NCI-H345 treated with DMSO at 0.1 percent for 48 hours (cell line): ENCODE data around the gene NES.

Experiments used
- DNase-seq: peaks from one replicate; lab custom pipeline; 2025; ENCODE audit not compliant: unreplicated experiment; lab: John Stamatoyannopoulos, UW

The NES gene, protein sequence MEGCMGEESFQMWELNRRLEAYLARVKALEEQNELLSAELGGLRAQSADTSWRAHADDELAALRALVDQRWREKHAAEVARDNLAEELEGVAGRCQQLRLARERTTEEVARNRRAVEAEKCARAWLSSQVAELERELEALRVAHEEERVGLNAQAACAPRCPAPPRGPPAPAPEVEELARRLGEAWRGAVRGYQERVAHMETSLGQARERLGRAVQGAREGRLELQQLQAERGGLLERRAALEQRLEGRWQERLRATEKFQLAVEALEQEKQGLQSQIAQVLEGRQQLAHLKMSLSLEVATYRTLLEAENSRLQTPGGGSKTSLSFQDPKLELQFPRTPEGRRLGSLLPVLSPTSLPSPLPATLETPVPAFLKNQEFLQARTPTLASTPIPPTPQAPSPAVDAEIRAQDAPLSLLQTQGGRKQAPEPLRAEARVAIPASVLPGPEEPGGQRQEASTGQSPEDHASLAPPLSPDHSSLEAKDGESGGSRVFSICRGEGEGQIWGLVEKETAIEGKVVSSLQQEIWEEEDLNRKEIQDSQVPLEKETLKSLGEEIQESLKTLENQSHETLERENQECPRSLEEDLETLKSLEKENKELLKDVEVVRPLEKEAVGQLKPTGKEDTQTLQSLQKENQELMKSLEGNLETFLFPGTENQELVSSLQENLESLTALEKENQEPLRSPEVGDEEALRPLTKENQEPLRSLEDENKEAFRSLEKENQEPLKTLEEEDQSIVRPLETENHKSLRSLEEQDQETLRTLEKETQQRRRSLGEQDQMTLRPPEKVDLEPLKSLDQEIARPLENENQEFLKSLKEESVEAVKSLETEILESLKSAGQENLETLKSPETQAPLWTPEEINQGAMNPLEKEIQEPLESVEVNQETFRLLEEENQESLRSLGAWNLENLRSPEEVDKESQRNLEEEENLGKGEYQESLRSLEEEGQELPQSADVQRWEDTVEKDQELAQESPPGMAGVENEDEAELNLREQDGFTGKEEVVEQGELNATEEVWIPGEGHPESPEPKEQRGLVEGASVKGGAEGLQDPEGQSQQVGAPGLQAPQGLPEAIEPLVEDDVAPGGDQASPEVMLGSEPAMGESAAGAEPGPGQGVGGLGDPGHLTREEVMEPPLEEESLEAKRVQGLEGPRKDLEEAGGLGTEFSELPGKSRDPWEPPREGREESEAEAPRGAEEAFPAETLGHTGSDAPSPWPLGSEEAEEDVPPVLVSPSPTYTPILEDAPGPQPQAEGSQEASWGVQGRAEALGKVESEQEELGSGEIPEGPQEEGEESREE (N-terminal part only)

DNA sequence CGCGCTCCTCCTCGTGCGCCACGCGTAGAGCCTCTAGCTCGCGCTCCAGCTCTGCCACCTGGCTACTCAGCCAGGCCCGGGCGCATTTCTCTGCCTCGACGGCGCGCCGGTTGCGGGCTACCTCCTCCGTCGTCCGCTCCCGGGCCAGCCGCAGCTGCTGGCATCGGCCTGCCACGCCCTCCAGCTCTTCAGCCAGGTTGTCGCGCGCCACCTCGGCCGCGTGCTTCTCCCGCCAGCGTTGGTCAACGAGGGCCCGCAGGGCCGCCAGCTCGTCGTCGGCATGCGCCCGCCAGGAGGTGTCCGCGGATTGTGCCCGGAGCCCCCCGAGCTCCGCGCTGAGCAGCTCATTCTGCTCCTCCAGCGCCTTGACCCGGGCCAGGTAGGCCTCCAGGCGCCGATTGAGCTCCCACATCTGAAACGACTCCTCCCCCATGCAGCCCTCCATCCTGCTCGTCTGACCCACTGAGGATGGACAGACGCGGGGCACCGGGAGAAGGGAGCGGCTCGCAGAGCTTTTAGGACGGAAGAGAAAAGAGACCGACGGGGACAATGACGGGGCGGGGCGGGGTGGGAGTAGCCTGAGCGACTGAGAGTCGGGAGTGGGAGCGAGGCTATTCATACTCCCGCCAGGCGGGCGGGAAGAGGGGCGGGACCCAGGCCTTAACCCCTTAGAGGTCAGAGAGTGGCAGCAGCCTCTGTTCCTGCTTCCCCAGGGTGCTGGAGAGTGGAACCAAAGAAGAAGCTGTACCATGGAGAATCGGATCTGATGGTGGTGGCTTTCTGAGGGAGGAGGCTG is at the start of gene NES:
NES (minus strand) TSS at position 588 of the 796 bp plus-strand sequence; CDS start at position 445, 143 bp downstream.
- DNase-seq, result no peak

DNA sequence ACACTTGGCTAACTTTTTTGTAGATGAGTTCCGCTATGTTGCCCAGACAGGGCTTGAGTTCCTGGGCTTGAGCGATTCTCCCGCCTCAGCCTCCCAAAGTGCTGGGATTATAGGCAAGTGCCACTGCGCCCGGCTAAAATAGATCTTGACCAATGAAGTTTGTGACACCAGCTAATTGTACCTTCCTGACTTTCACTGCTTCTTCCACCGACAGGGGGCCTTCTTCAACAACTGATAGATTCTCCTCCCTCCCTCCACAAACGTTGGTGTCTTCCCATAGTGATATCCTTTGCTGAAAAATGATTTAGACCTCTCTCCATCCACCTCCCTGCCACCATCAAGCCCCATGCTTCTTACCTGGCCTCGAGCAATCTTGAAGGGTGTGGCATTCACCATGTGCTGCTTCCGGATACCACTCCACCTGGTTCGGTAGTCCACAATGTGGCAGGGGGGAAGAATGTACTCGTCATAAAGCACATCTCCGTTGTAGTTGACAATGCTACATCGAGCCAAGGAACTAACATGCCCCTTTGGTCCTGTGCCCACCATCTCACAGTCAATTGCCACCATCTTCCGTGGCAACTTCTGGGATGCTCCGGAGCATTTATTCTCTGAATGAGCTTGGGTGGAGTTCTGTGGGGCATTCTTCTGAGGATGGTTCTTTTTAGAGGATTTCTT is 49.5 kb upstream of the NES start:
- DNase-seq, result no peak

DNA sequence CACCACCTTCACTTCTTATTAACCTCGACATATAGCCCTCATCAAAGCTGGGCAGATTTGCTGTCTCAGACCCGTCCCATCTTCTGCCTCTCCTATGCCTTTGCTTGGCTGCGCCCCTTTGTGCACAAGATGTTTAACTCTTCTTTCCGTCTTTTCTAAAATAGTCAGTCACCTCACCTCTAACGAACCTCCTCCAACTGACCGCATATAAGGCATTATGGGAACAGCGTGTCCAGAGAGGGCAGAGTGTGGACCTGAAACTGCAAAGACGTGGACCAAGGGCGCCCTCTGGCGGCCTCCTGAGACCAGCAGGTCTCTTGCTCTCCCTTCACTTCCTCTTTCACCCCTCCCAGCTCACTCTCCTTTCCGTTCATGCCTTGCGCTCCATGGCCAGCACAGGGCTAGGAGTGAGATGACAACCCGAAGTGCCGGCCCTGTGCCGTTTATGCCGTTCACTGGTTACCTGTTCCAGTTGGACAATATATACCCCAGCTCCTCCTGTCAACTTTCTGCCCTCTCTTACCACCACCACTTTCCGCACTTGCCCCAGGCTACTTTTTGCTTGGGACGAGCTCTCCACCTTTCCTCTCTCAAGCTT is 48.6 kb upstream of the NES start:
- peak; percentile 77 for DNase-seq

- no peak for DNase-seq
Measured at GRCh38 chr1:156721535-156721934, 44.3 kb upstream of the NES start.

DNA sequence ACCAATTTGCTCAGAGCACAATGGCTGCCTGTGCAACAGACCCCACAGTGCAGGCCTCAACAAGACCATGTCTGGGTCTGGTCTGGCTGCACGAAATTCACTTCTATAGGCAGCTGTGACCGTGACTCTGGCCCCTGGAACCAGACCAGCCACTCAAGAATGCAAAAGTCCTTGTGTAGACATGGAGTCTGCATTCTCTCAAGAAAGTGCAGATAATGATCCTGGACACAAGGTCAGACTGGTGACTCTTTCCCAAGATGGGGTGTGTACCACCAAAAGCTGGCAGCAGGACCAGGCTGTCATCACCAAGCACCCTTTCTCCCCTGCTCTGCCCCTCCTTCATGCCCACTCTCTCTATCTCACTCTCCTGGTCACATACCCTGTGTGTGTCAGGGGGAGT is 43.9 kb upstream of the NES start:
- no peak for DNase-seq

GRCh38 chr1:156717351-156717750 is 40.1 kb upstream of the NES start:
- no peak for DNase-seq

DNA sequence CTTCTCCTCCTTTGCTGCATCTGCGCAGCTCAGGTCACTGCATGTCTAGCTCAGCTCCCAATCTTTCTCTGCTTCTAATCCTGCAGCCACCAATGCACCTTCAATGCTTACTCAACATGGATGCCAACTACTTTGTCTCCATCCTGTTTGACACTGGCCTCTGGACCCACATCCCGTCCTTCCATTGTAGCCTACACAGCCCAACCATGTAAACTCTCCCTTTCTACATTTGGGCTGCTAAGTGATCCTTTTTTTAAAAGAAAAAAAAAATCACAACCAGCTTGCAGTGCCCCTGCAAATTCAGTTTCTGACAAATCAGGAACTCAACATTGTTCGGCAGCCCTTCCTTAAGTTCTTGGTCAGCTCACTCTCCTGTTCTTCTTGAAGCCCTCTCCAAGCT is 37.6 kb upstream of the NES start:
- no peak for DNase-seq

DNA sequence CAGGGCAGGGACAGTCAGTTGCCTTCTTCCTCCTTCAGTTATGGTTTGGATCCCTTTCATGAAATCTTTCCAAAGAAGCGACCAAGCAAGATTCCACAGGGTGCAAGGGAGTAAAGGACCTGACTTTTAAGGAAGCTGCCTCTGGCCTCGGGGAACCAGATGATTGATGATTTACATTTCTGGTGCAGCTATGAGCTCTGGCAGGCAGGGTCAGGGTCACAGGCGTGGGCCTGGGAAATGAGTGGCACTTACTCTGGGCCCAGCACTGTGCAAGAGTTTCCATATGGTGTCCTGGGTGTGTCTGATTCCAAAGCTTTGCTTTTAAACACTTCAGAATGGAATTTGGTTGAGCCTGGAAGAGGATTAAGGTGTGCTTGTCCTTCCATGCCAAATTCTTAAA is 35.4 kb upstream of the NES start:
- DNase-seq, result no peak

DNA sequence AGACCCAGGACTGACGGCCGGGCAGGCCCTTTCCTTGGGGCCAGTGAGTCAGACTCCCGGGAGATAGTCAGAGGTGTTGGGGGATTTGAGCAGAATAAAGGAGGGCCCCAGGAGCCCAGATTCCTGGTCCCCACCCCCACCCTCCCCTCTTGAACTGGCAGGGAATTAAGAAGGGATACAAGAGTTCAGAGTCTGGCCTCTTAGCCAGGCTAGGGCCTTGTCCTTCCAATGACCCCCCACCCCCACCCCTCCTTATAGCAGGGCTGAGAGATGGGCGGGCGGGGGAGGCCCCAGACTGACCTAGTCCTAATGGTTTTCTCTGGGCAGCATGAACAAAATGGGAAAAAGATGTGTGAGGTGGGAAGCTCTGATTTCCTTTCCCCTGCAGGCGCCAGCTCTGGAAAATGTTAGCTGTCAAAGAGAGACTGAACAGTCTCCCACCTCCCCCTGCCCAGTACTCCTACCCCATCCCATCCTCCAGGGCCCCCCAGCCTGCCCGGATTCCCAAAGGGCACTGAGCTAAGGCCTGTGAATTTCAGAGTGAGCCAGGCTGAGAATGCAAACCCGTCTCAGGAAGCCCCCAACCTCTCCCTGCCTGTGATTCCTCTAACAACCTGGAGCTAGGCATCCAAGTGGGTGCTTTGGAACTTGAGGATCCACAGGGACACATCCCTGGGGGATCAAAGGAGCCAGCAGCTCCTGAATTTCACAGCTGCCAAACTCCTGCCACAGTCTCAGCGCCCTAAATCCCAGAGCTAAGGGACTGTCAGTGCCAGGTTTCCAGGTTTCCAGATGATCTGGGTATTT is 34.0 kb upstream of the NES start:
- no peak for DNase-seq

GRCh38 chr1:156709757-156710489 is 32.7 kb upstream of the NES start:
- DNase-seq, result no peak

GRCh38 chr1:156709031-156709430 is 31.8 kb upstream of the NES start:
- DNase-seq, result no peak

GRCh38 chr1:156708218-156708661 is 31.0 kb upstream of the NES start:
- DNase-seq, result no peak

- no peak for DNase-seq
Measured at GRCh38 chr1:156707417-156708217, 30.4 kb upstream of the NES start.

GRCh38 chr1:156706657-156707416 is 29.6 kb upstream of the NES start:
- no peak for DNase-seq

DNA sequence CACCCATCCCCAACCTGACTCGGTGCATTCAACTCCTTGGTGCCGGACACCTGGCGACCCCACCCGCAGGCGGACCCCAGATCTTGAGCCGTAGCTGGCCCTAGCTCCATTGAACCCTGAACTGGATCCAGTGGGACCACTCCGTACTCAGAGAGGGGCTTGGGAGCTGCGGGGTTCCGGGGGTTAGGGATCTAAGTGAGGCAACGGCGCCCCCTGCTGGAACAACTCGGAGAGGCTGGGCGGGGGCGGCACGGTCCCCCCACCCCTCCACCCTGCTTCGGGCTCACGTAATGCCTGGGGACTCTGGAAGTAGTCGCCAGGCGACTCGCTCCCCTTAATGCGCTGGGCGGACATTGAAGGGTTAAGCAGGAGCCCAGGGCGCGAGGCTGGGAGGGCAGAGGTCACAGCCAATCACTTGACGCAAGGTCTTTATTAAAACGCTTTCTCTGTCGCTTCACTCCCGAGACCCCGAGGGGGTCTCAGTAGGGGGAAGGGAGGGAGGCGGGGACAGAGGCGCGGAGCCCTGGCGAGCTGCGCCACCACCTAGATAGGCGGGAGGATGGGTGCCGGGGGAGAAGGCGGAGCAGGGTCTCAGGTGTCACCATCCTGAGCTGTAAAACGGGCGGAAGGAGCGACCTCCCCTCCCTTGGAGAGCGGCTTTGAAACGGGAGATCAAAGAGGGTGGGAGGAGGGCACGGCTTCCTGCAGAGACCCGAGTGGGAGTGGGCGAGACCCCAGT is 28.9 kb upstream of the NES start:
- DNase-seq, result peak; percentile 30
